Activated T-cell treated with anti-CD3 and anti-CD28 coated beads, Interleukin-2, amount 50 U/mL, for 72 hours (primary cell): ENCODE data around the gene MIA3. TPM values are rescaled to one million over a fixed set of nuclear protein-coding genes. Genes with fewer than 3 reads are reported as not detected.

Experiments used
- ATAC-seq, 2 donors: fragments of 150-1000 bp; cut with Tn5 transposase; replicated peaks in 1 of 2; 2 replicates each; pipeline ENCODE4 v1.10.0; 2021; ENCODE audit warnings: moderate library complexity in 2 of 2, mild to moderate bottlenecking in 1 of 2
- DNase-seq, 2 donors: peaks; one replicate each; pipeline ENCODE4 v3.0.0; 2021 to 2022; ENCODE audit warnings: mixed read lengths in 1 of 2
- H3K27ac Mint-ChIP-seq: one replicate; pipeline ENCODE4 v1.8.0; 2022; ENCODE audit warnings: mild to moderate bottlenecking, moderate library complexity, mixed read lengths
- H3K27me3 Mint-ChIP-seq: one replicate; pipeline ENCODE4 v1.8.0; 2022; ENCODE audit warnings: low read depth, mixed read lengths
- H3K36me3 Mint-ChIP-seq, 2 donors: one replicate each; pipeline ENCODE4 v1.8.0; 2022; ENCODE audit warnings: mixed read lengths in 2 of 2, mild to moderate bottlenecking in 1 of 2; ENCODE audit not compliant: insufficient read depth in 2 of 2
- H3K4me1 Mint-ChIP-seq: one replicate; pipeline ENCODE4 v1.8.0; 2022; ENCODE audit warnings: low read depth, mixed read lengths
- H3K4me3 Mint-ChIP-seq, 2 donors: one replicate each; pipeline ENCODE4 v1.8.0; 2022; ENCODE audit warnings: mild to moderate bottlenecking in 2 of 2, mixed read lengths in 2 of 2, moderate library complexity in 2 of 2
- H3K9me3 Mint-ChIP-seq, 2 donors: one replicate each; pipeline ENCODE4 v1.8.0; 2022; ENCODE audit warnings: mixed read lengths in 2 of 2
- total RNA-seq, 2 donors: library from RNA; stranded (reverse); gene quantifications; one replicate each; pipeline ENCODE4 v1.2.3, GENCODE V29; 2022

Gene MIA3
- total RNA-seq, 2 donors from 2014 or later = 52.2 to 61.5 TPM

DNA sequence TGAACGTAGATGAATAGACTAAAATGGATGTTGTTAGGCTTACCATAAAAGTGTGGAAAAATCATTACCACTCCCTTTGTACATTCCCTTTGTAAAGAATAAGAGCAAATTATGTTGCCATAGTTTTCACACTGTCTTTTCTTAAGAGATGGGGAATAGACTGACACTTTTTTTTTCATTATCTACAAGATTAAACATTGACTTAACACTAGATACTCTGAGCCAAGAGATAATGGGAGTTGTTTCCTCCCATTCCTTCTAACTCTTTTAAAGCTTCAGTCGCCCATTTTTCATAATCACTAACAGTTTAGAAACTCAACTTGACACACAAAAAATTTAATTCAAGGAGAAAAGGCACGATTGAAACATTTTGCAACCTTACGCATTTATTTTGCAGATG lies 84.3 kb downstream of the MIA3 start:
- no peak overlapping the region for H3K27ac Mint-ChIP-seq
- no peaks in the 10 kb centered on the region for H3K27me3 Mint-ChIP-seq
- peaks cover 19% of the 10 kb centered on the region for H3K4me1 Mint-ChIP-seq
- no peaks in the 10 kb centered on the region for H3K9me3 Mint-ChIP-seq
- DNase-seq (no peak), ATAC-seq (no peak)
- no peak overlapping the region for H3K4me3 Mint-ChIP-seq
- peaks cover 0 to 15% of the 10 kb centered on the region in 2 donors for H3K36me3 Mint-ChIP-seq

DNA sequence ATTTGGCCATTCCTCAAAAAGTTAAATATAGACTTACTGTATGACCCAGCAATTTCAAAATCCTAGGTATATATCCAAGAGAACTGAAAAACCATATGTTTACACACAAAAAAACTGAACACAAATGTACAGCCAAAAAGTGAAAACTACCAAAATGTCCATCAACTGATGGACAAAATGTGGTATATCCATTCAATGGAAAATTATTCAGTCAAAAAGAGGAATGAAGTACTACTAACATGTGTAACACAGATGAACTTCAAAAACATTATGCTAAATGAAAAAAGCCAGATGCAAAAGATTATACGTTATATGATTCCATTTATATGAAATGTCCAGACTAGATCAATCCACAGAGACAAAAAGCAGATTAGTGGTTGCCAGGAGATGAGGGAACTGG lies 86.4 kb downstream of the MIA3 start:
- peaks cover 0 to 15% of the 10 kb centered on the region in 2 donors for H3K36me3 Mint-ChIP-seq
- peaks cover 22% of the 10 kb centered on the region for H3K4me1 Mint-ChIP-seq
- no peak overlapping the region for H3K4me3 Mint-ChIP-seq
- ATAC-seq (no peak), DNase-seq (no peak)
- H3K27me3 Mint-ChIP-seq = no peaks in the 10 kb centered on the region
- H3K9me3 Mint-ChIP-seq = no peaks in the 10 kb centered on the region
- H3K27ac Mint-ChIP-seq = no peak overlapping the region

DNA sequence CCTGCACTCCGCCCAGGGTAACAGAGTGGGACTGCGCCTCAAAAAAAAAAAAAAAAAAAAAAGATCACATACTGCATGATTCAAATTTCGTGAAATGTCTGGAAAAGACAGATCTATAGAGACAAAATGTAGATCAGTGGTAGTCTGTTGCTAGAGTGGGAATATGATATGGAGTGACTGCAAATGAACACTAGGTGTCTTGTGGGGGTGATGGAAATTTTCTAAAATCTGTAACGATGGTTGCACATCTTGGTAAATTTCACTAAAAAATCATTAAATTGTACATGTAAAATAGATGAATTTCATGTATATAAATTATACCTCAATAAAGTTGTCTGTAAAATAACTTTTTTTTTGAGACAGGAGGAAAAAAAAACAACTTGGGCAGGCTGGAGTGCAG lies 88.9 kb downstream of the MIA3 start:
- ATAC-seq (no peak), DNase-seq (no peak)
- peaks cover 41% of the 10 kb centered on the region for H3K4me1 Mint-ChIP-seq
- no peak overlapping the region for H3K27ac Mint-ChIP-seq
- H3K27me3 Mint-ChIP-seq = no peaks in the 10 kb centered on the region
- no peak overlapping the region for H3K4me3 Mint-ChIP-seq
- H3K9me3 Mint-ChIP-seq = no peaks in the 10 kb centered on the region
- H3K36me3 Mint-ChIP-seq = peaks cover 5 to 17% of the 10 kb centered on the region in 2 donors

DNA sequence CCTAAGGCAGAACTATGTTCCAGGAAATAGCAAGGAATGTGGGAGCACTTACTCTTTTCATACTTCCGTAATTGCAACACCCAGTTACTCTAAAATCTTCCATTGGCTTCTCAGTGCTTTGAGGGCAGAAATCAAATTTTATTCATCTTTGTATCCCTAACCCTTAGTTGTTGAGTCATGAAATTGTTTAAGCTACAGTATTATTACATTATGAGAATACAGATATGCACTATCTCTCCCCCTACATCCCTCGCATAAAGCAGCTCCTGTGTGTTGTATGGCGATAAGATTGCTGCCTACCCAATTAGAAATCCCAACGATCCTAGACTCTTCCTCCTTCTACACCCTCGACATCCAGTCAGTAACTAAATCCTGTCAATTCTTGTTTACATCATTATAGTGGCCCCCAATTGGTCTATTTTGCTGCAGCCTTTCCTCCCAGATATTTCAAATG lies 91.8 kb downstream of the MIA3 start:
- Mint-ChIP-seq H3K27me3 (no peaks in the 10 kb centered on the region), H3K4me3 (peak overlapping the region in 1 of 2 donors; percentile 93), H3K27ac (no peak overlapping the region), H3K4me1 (peaks cover 44% of the 10 kb centered on the region), H3K9me3 (no peaks in the 10 kb centered on the region), H3K36me3 (peaks cover 11 to 15% of the 10 kb centered on the region in 2 donors)
- DNase-seq (no peak), ATAC-seq (no peak)

DNA sequence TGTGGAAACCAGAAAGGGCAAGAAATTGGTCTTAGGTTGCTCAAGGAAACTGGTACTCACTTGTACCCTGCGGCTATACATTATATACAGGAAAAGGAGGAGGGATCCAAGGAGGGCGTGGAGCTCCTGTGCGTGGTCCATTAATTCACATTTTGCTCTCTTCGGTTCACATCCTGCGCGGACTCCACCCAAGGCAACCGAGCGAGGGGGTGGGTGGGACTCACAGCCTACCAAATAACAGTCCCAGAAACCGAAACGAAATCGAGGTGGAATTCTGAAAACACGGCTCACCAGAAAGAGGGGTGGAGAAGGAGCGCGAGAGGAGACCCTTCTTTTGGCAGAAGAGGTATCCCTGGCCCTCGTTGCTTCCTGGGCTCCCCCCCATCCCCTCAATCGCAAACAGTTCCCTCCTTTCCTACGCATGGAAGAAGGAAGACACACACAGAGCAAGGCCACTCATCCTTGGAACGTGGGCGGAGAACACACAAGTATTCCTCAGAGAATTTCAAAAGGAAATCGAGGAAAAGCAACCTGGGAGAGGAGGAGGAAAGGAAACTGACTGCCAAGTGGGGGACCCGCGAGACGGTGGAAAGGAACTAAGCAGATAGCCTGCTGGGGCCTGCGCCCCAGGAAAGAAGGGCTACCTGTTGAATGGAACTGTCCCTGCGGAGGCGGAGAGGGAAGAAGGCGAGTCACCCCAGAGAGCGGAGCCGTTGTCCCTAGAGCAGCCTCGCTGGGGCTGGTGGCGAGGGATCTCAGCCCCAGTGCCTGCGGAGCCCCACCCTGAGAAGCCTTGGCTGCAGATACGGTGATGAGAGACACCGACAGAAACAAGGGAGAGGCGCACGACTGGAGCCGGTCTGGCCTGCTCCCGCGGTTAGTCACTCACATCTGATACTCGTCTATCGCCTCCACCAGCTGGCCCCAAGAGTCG lies 93.7 kb downstream of the MIA3 start:
- Mint-ChIP-seq H3K36me3 (peaks cover 14 to 15% of the 10 kb centered on the region in 2 donors), H3K27ac (peak overlapping the region; percentile 93), H3K27me3 (no peaks in the 10 kb centered on the region), H3K4me1 (peaks cover 48% of the 10 kb centered on the region), H3K4me3 (peak overlapping the region; percentile 93 to 100), H3K9me3 (no peaks in the 10 kb centered on the region)
- ATAC-seq (peak; percentile 51 to 58), DNase-seq (peak; percentile 54)

DNA sequence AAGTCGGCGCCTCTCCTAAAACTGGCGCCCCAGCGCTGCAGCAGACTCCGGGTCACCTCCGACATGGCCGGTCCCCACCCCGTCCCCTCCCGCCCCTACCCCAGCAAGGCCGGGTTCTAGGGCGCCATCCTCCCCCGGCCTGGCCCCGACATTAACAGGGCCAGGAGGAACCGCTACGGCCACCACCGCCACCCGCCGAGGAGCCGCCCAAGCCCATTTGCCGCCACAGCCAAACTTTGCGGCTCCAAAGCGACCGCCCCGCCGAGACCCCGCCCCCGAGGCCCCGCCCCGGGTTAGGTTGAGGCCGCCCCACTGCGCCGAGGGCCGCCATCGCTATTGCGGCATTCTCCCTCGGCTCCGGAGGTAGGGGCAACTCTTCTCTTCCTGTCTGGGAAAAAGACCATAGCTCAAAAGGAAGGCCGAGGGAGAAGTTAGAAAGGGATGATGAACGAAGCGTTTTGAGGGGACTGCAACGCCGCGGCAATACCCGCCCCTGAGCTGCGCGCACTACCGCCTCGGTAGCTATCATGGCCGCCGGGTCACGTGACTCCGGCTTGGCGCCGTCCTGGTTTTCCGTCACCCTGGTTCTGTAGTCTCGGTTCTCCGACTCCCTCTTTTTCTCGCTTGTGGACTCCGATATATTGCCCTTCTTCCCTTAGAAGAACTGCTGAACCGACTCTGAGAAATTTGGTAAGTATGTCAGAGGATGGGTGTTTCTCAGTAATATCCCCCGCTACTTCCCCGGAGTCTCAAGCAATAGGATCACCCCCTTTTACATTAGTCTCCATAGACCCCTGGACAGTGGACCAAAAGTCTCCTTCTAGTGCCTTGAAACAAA lies 94.6 kb downstream of the MIA3 start, which contains the start of the genes AIDA and BROX:
Gene AIDA, minus strand, starts transcription at position 239 of the 838 bp plus-strand sequence. Its CDS starts 174 bp downstream, at position 65.
Gene BROX, plus strand, starts transcription at position 312 of the 838 bp plus-strand sequence. CDS start 3,136 bp downstream, outside the sequence.
- Mint-ChIP-seq H3K4me1 (peaks cover 55% of the 10 kb centered on the region), H3K27ac (peak within 1 kb of the TSS; percentile 100), H3K36me3 (peaks cover 15 to 16% of the 10 kb centered on the region in 2 donors), H3K9me3 (no peaks in the 10 kb centered on the region), H3K4me3 (peak within 1 kb of the TSS; percentile 93 to 100), H3K27me3 (no peaks in the 10 kb centered on the region)
- DNase-seq (peak; percentile 96 to 98), ATAC-seq (peak; percentile 84 to 86)

DNA sequence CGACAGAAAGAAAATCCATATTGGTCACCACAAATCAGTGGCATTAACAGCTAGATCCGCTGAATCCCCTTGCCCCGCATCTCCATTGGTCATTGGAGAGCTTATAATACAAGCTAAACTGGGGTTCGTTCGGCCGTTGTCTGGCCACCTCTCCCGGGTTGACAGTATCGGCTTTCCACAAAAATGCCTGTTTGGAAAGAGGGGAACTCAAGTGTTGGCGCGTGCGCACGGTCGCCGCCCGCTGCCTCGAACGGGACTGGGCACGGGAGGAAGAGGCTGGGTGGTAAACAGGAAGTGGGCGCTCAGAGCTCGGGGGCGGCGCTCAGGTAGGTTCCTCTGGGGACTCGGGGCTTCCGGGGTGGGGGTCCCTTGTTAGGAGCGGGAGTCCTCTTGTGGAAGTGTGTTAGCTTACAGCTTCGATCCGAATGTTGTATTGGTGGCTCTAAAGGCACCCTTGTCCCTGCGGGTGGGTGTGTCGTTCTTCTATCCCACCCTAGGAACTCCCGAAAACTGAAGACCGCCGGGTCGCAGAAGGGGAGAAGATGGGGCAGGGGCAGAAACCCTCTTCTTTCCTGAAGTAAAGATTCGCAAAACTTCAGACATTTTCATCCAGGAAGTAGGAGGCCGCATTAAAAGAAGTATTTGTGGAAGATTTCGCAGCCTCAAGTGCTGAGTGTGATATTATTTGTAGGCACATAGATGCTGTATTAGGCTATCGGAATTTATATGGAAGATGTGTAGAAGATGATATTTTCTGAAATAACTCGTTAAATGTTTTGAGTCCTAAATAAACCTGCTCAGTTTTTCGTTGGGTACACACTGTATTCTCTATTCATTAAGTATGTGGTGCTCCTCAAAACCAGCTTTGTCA lies 95.4 kb downstream of the MIA3 start:
- Mint-ChIP-seq H3K36me3 (peaks cover 15 to 18% of the 10 kb centered on the region in 2 donors), H3K4me1 (peaks cover 54% of the 10 kb centered on the region), H3K27me3 (no peaks in the 10 kb centered on the region), H3K4me3 (peak overlapping the region; percentile 93 to 100), H3K27ac (peak overlapping the region; percentile 100), H3K9me3 (no peaks in the 10 kb centered on the region)
- ATAC-seq (peak; percentile 75 to 79), DNase-seq (peak; percentile 90 to 91)

DNA sequence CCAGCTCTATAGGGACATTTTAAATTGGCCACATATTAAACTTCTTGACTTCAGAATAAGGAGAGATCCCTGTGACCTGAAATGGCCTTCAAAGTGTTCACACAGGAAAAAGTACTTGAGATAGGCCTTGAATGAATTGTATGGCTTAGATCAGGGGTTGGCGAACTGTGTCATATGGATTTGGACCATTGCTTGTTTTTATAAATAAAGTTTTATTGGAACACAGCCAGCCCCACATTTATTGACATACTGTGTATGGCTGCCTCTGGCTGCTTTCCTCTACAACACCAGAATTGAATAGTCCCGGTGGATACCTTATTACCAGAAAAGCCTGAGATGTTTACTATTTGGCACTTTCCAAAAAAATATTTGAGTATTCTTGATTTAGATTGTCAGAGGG lies 98.5 kb downstream of the MIA3 start:
- H3K27ac Mint-ChIP-seq = peak overlapping the region; percentile 77

More for the DNA sequence above, 98.5 kb downstream of the MIA3 start:
- Mint-ChIP-seq H3K9me3 (no peaks in the 10 kb centered on the region), H3K4me3 (no peak overlapping the region), H3K36me3 (peaks cover 18 to 29% of the 10 kb centered on the region in 2 donors), H3K27me3 (no peaks in the 10 kb centered on the region), H3K4me1 (peaks cover 30% of the 10 kb centered on the region)
- no peak for ATAC-seq
- no peak for DNase-seq

Other genes starting within 250 kb of the MIA3 start
- under 1 TPM in 1 of 2 donors, not detected in 1; 0.56 TPM for gene HHIPL2, start 70.0 kb upstream of the MIA3 start, total RNA-seq
- gene TAF1A, start 28.2 kb upstream of the MIA3 start, total RNA-seq = 10 to 100 TPM; 12.0 to 15.1 TPM
- gene AIDA, start 94.4 kb downstream of the MIA3 start, total RNA-seq = 10 to 100 TPM; 49.5 to 57.1 TPM
- gene BROX, start 94.5 kb downstream of the MIA3 start, total RNA-seq = 10 to 100 TPM; 42.8 to 45.4 TPM
- not detected for gene FAM177B, start 119.1 kb downstream of the MIA3 start, total RNA-seq
- gene DISP1, start 196.9 kb downstream of the MIA3 start, total RNA-seq = 1 to 10 TPM; 2.4 to 3.3 TPM